ENCODE results near the gene ATG9B.

The ATG9B gene

GRCh38 chr7:150977382-150978125, 46.7 kb downstream of the ATG9B start:
- peak; percentile 2 for DNase-seq

DNA sequence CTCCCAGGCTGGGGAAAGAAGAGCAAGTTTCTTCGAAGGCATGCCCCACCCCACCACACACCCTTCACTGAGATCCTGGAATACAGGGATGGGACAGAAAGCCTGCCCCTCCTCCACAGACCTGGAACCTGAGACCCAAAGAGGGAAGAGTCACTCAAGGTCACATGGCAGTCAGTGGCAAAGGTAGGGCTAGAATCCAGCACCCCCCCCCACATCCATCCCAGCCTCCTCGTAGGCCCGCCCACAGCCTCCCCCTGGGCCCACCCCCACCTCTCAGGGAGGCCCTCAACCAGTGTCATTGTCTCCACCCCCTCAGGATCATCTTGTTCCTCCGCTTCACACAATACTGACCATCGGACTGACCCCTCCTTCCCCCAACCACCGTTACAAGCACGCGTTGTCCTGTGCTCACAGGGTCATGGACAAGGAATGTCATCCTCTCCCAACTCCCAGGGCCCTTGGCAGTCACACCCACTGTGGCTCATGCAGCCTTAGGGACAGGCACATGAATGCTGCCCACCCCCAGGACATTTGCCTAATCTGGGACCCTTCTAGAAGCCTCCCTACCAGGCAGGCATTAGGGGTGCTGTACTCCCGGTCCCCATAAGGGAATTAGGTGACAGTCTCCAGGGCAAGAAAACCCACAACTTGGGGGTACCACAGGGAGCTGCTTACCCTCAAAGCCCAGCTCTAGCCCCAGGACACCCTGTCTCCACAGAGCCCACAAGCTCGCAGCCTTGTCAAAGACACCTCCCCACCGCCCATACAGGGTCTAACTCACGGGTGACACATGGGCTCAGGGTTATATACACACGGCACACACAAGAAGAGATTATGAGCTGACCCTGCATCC, 47.5 kb downstream of the ATG9B start:
- DNase-seq = no peak

DNA sequence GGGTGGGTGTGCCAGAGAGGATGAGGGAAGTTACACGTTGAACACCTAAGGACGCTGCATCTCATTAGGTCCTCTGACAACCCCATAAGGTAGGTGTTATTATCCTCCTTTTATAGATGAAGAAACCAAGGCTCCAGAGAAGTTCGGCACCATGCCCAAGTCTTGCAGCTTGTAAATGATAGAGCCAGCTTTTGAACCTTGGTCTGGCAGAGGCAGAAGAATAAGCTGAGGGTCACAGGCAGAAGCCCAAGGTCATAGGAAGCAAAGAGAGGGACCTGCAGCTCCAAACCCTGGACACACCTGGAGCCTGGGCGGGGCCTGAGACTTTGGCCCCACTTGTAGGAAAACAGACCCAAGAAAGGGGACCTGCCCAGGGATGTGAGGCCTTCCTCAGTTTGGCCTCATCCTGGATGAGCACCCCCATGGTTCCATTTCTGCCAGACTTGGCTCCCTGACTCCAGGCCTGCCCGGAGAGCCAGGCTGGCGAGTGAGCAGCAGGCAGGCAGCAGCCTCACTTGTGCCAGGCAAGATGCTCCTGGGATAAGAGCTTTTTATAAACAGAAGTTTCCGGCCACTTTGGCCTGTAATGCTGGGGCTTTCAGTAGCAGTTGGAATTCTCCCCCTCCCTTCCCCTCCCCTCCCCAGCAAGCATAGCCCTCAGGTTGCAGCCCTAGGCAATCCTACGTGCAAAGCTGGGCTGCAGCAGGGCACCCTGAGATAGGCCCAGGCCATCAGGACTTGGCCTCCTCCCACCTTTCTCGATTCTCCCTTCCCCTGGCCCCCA, 48.6 kb downstream of the ATG9B start:
- DNase-seq = no peak

DNA sequence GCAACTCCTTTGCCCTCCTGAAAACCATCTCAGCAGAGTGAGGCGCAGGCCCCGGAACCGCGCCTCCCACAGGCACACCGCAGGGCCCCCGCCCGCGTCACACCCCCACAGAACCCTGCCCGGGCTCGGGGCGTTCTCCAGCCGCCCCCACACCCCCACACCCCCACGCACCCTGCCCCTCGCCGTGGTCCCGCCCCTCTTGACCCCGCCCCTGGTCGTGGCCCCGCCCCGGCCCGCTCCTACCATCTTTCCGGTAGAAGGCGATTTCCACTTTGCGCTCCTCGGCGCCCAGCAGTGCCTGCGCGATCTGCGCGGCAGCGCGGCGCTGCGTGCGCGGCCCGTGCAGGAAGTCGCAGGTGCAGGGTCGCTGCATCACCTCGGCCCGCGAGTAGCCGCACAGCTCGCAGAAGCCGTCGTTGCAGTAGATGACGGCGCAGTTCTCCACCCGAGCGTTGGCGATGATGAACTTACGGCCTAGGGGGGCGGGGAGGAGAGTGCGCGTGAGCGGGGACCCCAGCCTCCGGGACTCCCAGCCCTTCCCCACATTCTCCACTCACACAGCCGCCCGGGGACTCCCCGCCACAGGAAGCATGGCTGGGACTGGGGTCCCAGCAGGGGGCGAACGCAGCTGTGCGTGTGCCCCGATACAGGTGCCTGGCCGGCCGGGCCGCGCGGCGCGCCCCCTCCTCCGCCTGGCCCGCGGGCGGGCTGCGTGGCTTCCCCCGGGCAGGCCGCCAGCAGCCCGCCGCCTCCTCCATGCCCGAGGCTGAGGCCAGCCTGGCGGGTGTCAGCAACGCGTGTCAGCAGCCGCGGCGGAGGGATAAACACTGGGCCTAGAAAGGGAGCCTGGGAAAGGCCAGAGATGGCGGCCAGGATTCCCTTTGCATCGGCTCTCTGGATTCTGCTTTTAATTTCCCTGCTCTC, 49.6 kb downstream of the ATG9B start:
- DNase-seq = peak; percentile 56

- no peak for DNase-seq
Observed at GRCh38 chr7:150973571-150974451, 50.5 kb downstream of the ATG9B start.

- DNase-seq = no peak
Observed at GRCh38 chr7:150972741-150973140, 51.6 kb downstream of the ATG9B start.

DNA sequence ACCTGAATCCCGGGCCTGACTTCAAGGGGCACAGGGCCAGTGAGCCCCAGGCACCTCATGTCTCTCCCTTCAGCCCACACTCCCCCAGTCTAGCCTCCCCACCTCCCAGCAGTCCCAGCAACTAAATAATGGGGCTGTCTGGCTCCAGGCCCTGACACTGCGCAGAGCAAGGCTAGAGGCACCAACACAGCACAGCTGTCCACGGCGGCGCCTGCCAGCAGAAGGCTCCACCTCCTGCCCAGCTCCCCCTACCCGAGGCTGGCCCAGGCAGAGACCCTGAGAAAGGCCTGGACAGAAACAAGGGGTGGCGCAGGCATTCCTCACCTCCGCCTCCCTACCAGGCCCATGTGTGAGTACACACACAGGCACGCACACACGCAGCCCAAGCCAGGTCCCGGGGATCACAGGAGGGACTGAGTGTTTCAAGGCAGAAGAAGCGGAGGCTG, 52.2 kb downstream of the ATG9B start:
- no peak for DNase-seq

GRCh38 chr7:150971242-150972022, 52.9 kb downstream of the ATG9B start:
- DNase-seq = no peak

DNA sequence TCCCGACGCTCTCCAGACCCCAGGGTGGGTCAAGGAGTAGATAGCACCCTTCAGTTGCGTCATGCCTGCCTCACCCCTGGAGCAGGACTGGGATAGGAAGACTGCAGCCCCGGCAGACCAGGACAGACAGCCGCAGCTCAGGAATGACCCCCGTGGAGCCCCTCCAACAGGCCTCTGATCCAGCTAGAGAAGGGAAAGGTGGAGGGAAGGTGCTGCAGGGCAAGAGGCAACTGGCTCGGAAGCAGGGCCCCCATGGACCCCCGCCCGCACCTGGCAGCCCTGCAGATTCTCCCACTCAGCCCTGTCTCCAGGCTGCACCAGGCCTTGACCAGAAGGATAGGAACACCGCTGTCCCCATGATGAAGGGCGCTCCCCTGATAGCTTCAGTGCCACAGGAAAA, 53.9 kb downstream of the ATG9B start:
- no peak for DNase-seq

DNA sequence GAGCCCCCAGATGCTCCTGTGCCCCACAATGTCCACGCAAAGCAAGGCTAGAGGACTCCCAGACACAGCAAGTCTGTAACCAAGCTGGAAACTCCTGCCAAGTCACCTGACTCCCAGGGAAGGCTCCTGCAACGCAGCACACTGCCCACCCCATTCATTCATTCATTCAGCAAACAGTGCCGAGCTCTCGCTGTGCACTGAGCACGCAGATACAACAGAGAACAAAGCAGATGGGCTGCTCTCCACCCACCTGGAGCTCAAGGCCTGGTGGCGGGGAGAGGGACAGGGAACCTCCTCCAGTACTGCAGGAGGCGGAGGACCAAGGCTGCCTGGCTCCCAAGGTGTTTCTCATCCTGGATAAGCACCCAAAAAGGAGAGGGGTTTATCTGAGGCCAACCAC, 54.8 kb downstream of the ATG9B start:
- DNase-seq = no peak

DNA sequence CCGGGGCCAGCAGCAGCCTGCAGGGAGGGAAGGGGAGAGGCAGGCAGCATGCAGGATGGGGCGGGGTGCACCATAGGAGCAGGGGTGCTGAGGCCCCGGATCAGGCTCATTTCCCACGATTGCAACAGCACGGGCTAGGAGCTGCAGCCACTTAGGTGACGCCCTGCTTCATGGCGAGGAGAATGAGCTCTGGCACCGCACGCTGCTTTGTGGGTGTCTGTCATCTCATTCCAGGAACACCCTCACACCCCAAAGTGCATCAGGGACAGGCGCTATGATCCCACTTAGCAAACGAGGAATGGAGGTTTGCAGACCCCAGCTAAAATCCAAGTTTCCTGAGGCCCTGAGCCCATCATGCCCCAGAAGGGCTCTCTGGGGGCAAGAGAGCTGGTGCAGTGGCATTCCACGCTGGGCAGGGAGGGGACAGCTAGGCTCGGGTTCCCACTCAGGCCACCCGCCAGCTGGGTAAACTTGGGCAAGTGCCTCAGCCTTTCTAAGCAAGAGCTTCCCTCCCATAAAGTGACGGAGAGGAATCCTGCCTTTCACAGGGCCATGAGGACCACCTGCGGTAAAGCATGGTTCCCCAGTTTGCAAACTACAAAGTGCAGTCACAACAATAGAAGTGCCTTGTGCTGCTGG, 55.4 kb downstream of the ATG9B start:
- peak; percentile 48 for DNase-seq

- no peak for DNase-seq
Observed at GRCh38 chr7:150968056-150968733, 56.1 kb downstream of the ATG9B start.

- DNase-seq = no peak
Observed at GRCh38 chr7:150967349-150967748, 56.9 kb downstream of the ATG9B start.

DNA sequence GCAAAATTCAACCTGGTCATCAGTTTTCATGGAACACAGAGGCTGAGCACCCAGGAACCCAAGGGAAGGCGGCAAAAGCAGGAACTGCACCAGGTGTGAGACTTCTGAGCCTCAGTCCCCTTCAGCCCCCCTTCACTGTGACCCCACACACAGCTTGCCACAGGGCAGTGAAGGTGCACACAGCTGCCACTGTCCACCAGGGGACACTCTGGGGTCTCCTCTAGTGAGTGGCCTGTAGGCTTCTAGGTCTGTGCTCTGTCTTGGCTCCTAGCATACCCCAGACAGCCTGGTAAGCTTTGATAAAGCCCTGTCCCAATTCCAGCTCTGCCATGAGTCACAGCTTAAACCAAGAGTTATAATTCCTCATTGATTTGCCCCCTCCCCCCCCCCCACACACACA, 58.3 kb downstream of the ATG9B start:
- peak; percentile 52 for DNase-seq

GRCh38 chr7:150965273-150965830, 58.9 kb downstream of the ATG9B start:
- no peak for DNase-seq
